ENCODE measurements around the gene TYR.
"Not testable (repeated sequence)": the region's sequence is repeated elsewhere in the genome, so short reads cannot be mapped to it uniquely, and the experiment has no call there.

- not testable (repeated sequence) for TF ChIP-seq CTCF, POLR2AphosphoS5, EP300, POLR2A (IDR thresholded peaks at IDR 0.05)
Measured at GRCh38 chr11:89273220-89273619, 95.5 kb downstream of the TYR start.

All from stomach (tissue), 4 donors.